H9 (cell line): Measurements from ENCODE around the gene CHRNA4. TPM values are rescaled to one million over a fixed set of nuclear protein-coding genes. Genes with fewer than 3 reads are reported as not detected.

ENCODE experiments used
- DNase-seq: peaks from one replicate; pipeline ENCODE4 v3.0.0-alpha.2; 2017
- H2AFZ ChIP-seq: one replicate; pipeline ENCODE4 v1.6.1; 2013; ENCODE audit warnings: mild to moderate bottlenecking, low read length, control low read depth, moderate library complexity
- H2AK5ac ChIP-seq: 2 replicates; pipeline ENCODE4 v1.6.1; 2013; ENCODE audit warnings: low read length, control low read depth, mixed read lengths; ENCODE audit not compliant: insufficient read length
- H2BK120ac ChIP-seq: one replicate; pipeline ENCODE4 v1.6.1; 2013; ENCODE audit warnings: low read depth, mild to moderate bottlenecking, low read length, control low read depth, inconsistent platforms; ENCODE audit not compliant: poor library complexity, severe bottlenecking
- H2BK12ac ChIP-seq: 2 replicates; pipeline ENCODE4 v1.6.1; 2013; ENCODE audit warnings: low read length, control low read depth, mixed read lengths, low read depth; ENCODE audit not compliant: insufficient read length
- H2BK15ac ChIP-seq: 2 replicates; pipeline ENCODE4 v1.6.1; 2013; ENCODE audit warnings: low read depth, low read length, control low read depth
- H2BK20ac ChIP-seq: one replicate; pipeline ENCODE4 v1.6.1; 2013; ENCODE audit warnings: low read depth, mild to moderate bottlenecking, low read length, control low read depth, inconsistent platforms; ENCODE audit not compliant: poor library complexity, severe bottlenecking
- H2BK5ac ChIP-seq: 2 replicates; pipeline ENCODE4 v1.6.1; 2013; ENCODE audit warnings: low read length, control low read depth, mixed read lengths; ENCODE audit not compliant: insufficient read length
- H3K14ac ChIP-seq: 2 replicates; pipeline ENCODE4 v1.6.1; 2013; ENCODE audit warnings: low read length, control low read depth; ENCODE audit not compliant: insufficient read depth
- H3K18ac ChIP-seq: 2 replicates; pipeline ENCODE4 v1.6.1; 2013; ENCODE audit warnings: low read depth, mild to moderate bottlenecking, mixed read lengths, low read length, control low read depth; ENCODE audit not compliant: insufficient read length
- H3K23ac ChIP-seq: 2 replicates; pipeline ENCODE4 v1.6.1; 2013; ENCODE audit warnings: low read length, control low read depth, mixed read lengths, low read depth; ENCODE audit not compliant: insufficient read length
- H3K23me2 ChIP-seq: 2 replicates; pipeline ENCODE4 v1.6.1; 2013; ENCODE audit warnings: low read depth, mild to moderate bottlenecking, mixed read lengths, low read length, control low read depth; ENCODE audit not compliant: insufficient read length, poor library complexity, severe bottlenecking
- H3K27ac ChIP-seq: 2 replicates; pipeline ENCODE4 v1.5.1; 2013; ENCODE audit warnings: low read length, control low read depth, mixed read lengths, low read depth; ENCODE audit not compliant: insufficient read length
- H3K27me3 ChIP-seq: 2 replicates; pipeline ENCODE4 v1.6.1; 2013; ENCODE audit warnings: low read length, control low read depth, inconsistent platforms; ENCODE audit not compliant: insufficient read depth
- H3K4ac ChIP-seq: 2 replicates; pipeline ENCODE4 v1.6.1; 2013; ENCODE audit warnings: low read depth, mild to moderate bottlenecking, control low read depth, inconsistent platforms, low read length, moderate library complexity
- H3K4me1 ChIP-seq: 2 replicates; pipeline ENCODE4 v1.6.1; 2013; ENCODE audit warnings: low read length, control low read depth, inconsistent platforms; ENCODE audit not compliant: insufficient read depth
- H3K4me2 ChIP-seq: 2 replicates; pipeline ENCODE4 v1.6.1; 2013; ENCODE audit warnings: low read length, control low read depth, mixed read lengths; ENCODE audit not compliant: insufficient read length, insufficient read depth
- H3K56ac ChIP-seq: 2 replicates; pipeline ENCODE4 v1.6.1; 2013; ENCODE audit warnings: low read depth, mild to moderate bottlenecking, mixed read lengths, low read length, control low read depth; ENCODE audit not compliant: insufficient read length
- H3K79me1 ChIP-seq: 2 replicates; pipeline ENCODE4 v1.6.1; 2013; ENCODE audit warnings: low read depth, mild to moderate bottlenecking, moderate library complexity, low read length, control low read depth, inconsistent platforms; ENCODE audit not compliant: insufficient read depth, poor library complexity, severe bottlenecking
- H3K79me2 ChIP-seq: 2 replicates; pipeline ENCODE4 v1.6.1; 2013; ENCODE audit warnings: low read length, control low read depth, inconsistent platforms; ENCODE audit not compliant: insufficient read depth
- H3K9ac ChIP-seq: 2 replicates; pipeline ENCODE4 v1.6.1; 2013; ENCODE audit warnings: low read length, control low read depth, mixed read lengths; ENCODE audit not compliant: insufficient read length; ENCODE audit errors: extremely low read depth
- H3K9me3 ChIP-seq: one replicate; pipeline ENCODE4 v1.6.1; 2013; ENCODE audit warnings: low read depth, low read length, inconsistent platforms; ENCODE audit not compliant: control insufficient read depth
- H3T11ph ChIP-seq: one replicate; pipeline ENCODE4 v1.6.1; 2013; ENCODE audit warnings: mild to moderate bottlenecking, low read length, control low read depth, inconsistent platforms
- H4K20me1 ChIP-seq: one replicate; pipeline ENCODE4 v1.6.1; 2013; ENCODE audit not compliant: control insufficient read depth, insufficient read length, insufficient read depth
- H4K5ac ChIP-seq: 2 replicates; pipeline ENCODE4 v1.6.1; 2013; ENCODE audit warnings: low read depth, mild to moderate bottlenecking, mixed read lengths, low read length, control low read depth; ENCODE audit not compliant: insufficient read length
- H4K8ac ChIP-seq: replicated peaks from 2 replicates; pipeline ENCODE4 v1.6.1; 2013; ENCODE audit warnings: low read length, control low read depth, mixed read lengths, low read depth; ENCODE audit not compliant: insufficient read length
- H4K91ac ChIP-seq: 2 replicates; pipeline ENCODE4 v1.6.1; 2013; ENCODE audit warnings: low read depth, mild to moderate bottlenecking, moderate library complexity, mixed read lengths, low read length, control low read depth; ENCODE audit not compliant: insufficient read length
- H3K27ac Mint-ChIP-seq, 3 experiments: 2 replicates in 2 of 3; 3 replicates in 1 of 3; pipeline ENCODE4 v1.8.0; 2020 to 2021; ENCODE audit warnings: mixed read lengths in 3 of 3, mild to moderate bottlenecking in 1 of 3, moderate library complexity in 1 of 3
- H3K27me3 Mint-ChIP-seq: 2 replicates; pipeline ENCODE4 v1.8.0; 2021; ENCODE audit warnings: low read depth, mild to moderate bottlenecking, moderate library complexity, mixed read lengths
- H3K36me3 Mint-ChIP-seq, 3 experiments: 2 replicates in 2 of 3; 3 replicates in 1 of 3; pipeline ENCODE4 v1.8.0; 2020 to 2021; ENCODE audit warnings: low read depth in 3 of 3, mixed read lengths in 3 of 3; ENCODE audit not compliant: insufficient read depth in 1 of 3
- H3K4me1 Mint-ChIP-seq, 2 experiments: 2 replicates each; pipeline ENCODE4 v1.8.0; 2020; ENCODE audit warnings: mixed read lengths in 2 of 2
- H3K4me3 Mint-ChIP-seq, 2 experiments: 2 replicates in 1 of 2; 3 replicates in 1 of 2; pipeline ENCODE4 v1.8.0; 2020 to 2021; ENCODE audit warnings: mild to moderate bottlenecking in 2 of 2, mixed read lengths in 2 of 2, moderate library complexity in 1 of 2
- H3K9me3 Mint-ChIP-seq, 2 experiments: 2 replicates in 1 of 2; 3 replicates in 1 of 2; pipeline ENCODE4 v1.8.0; 2020; ENCODE audit warnings: mild to moderate bottlenecking in 2 of 2, mixed read lengths in 2 of 2, moderate library complexity in 1 of 2
- WGBS: extraction: QIAGEN DNeasy Blood & Tissue Kit; methylation state at CpG from one replicate; pipeline ENCODE4 v1.1.7; 2013; ENCODE audit warnings: missing lambda C conversion rate, low lambda C conversion rate, mixed read lengths; ENCODE audit not compliant: insufficient read length; ENCODE audit errors: extremely low coverage; 5-methylcytosine and 5-hydroxymethylcytosine counted together
- total RNA-seq: library from RNA; stranded (reverse); gene quantifications from 2 replicates; pipeline ENCODE4 v1.2.1, GENCODE V29; 2021
- TF ChIP-seq, protein P1 (sequence below): fragments of 200-600 bp; sonication (generic); conservative IDR thresholded peaks from 3 replicates; pipeline ENCODE4 v1.8.0; 2021; ENCODE audit warnings: antibody characterized with exemption, mild to moderate bottlenecking

CHRNA4 gene
- total RNA-seq, 1 experiment from 2014 or later: 2.5 TPM

DNA sequence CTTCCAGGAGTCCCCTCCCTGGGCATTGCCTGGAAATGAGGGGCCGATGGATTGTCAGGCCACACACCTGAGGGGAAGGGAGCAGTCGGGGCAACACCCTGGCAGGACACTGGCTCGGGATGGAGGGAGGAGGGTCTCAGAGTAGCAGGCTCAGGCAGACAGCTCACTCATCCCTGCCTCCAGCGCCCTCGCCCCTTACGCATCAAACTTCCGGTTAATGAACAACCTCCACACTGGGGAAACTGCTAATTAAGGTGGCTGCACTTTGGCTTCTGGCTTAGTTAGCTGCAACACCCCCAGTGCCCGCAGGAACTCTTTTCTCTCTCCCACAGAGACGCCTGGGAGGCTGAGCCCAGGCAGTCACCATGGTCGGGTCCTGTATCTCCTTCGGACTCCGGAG lies 13.4 kb upstream of the CHRNA4 start:
- Histone ChIP-seq H3T11ph (no peak overlapping the region), H2AFZ (no peak overlapping the region), H4K91ac (no peak overlapping the region), H3K56ac (no peak overlapping the region), H3K18ac (no peak overlapping the region), H4K8ac (no peak overlapping the region), H2AK5ac (no peak overlapping the region), H2BK5ac (no peak overlapping the region), H3K9me3 (no peaks in the 10 kb centered on the region), H2BK12ac (no peak overlapping the region), H3K14ac (no peak overlapping the region; the same call in 1 of the 2 replicates), H2BK15ac (no peak overlapping the region), H3K23ac (no peak overlapping the region), H3K27ac (no peak overlapping the region), H2BK20ac (no peak overlapping the region), H2BK120ac (no peak overlapping the region), H3K4me1 (peaks cover 4% of the 10 kb centered on the region; the same call in 1 of the 2 replicates), H3K9ac (no peak overlapping the region), H3K79me2 (no peaks in the 10 kb centered on the region), H4K20me1 (no peaks in the 10 kb centered on the region), H4K5ac (no peak overlapping the region), H3K23me2 (no peaks in the 10 kb centered on the region), H3K4me2 (no peak overlapping the region), H3K27me3 (no peaks in the 10 kb centered on the region), H3K79me1 (no peaks in the 10 kb centered on the region), H3K4ac (no peak overlapping the region)
- no peak for DNase-seq
- WGBS: no CpG with 5 or more reads among the region's 12 CpGs
- no peak overlapping the region for H3K4me3 Mint-ChIP-seq
- H3K36me3 Mint-ChIP-seq: no peaks in the 10 kb centered on the region
- no peaks in the 10 kb centered on the region; the same call in none of the 2 replicates for H3K27me3 Mint-ChIP-seq
- H3K4me1 Mint-ChIP-seq: peaks cover 18 to 35% of the 10 kb centered on the region in 2 experiments
- no peak overlapping the region for H3K27ac Mint-ChIP-seq
- H3K9me3 Mint-ChIP-seq: peaks cover 0 to 5% of the 10 kb centered on the region in 2 experiments; a peak in 1 of 5 replicates
- TF ChIP-seq, protein P1, sequence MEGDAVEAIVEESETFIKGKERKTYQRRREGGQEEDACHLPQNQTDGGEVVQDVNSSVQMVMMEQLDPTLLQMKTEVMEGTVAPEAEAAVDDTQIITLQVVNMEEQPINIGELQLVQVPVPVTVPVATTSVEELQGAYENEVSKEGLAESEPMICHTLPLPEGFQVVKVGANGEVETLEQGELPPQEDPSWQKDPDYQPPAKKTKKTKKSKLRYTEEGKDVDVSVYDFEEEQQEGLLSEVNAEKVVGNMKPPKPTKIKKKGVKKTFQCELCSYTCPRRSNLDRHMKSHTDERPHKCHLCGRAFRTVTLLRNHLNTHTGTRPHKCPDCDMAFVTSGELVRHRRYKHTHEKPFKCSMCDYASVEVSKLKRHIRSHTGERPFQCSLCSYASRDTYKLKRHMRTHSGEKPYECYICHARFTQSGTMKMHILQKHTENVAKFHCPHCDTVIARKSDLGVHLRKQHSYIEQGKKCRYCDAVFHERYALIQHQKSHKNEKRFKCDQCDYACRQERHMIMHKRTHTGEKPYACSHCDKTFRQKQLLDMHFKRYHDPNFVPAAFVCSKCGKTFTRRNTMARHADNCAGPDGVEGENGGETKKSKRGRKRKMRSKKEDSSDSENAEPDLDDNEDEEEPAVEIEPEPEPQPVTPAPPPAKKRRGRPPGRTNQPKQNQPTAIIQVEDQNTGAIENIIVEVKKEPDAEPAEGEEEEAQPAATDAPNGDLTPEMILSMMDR: no peak
